ENCODE data around the gene SLC12A7. TPM values are rescaled to one million over a fixed set of nuclear protein-coding genes. Genes with fewer than 3 reads are reported as not detected.

Gene SLC12A7
- total RNA-seq, 1 donor from 2014 or later: 80.8 TPM

DNA sequence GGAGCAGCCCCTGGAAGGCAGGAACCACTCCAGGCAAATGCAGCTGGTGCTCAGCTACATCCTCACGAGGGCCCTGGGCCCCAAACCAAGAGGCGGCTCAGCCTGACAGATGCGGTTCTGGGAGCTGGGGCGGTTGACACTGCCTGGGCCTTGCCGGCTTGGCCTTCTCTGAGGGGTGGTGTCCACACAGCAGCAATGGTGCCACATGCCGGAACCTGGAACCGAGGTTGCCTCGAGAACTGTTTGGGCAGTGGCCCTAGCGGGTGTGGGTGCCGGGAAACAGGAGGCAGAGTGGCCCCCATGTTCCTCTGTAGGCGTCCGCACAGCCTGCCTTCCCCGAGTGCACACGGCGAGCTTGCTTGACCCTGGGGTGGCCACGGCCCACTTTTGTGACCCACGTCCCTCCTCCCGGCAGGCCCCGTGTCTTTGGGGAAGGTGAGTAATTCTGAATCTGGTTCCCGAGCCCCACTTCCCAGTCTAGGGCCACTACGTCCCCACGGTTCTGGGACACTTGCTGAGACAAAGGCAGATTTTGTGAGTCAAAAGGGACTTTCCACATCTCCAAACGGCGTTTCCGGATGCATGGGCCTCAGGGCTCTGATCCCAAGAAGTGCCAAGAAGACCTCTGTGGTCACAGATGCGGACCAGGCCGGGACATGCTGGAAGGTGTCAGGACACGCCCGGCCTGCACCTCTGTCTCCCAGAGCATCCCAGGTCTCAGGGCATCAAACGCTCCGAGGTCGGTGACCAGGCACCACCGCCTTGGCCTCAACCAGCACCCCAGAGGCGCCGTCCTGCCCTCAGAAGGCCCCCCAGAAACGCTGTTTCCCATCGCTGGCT is 27.7 kb upstream of the SLC12A7 start:
- TF ChIP-seq, protein P1, sequence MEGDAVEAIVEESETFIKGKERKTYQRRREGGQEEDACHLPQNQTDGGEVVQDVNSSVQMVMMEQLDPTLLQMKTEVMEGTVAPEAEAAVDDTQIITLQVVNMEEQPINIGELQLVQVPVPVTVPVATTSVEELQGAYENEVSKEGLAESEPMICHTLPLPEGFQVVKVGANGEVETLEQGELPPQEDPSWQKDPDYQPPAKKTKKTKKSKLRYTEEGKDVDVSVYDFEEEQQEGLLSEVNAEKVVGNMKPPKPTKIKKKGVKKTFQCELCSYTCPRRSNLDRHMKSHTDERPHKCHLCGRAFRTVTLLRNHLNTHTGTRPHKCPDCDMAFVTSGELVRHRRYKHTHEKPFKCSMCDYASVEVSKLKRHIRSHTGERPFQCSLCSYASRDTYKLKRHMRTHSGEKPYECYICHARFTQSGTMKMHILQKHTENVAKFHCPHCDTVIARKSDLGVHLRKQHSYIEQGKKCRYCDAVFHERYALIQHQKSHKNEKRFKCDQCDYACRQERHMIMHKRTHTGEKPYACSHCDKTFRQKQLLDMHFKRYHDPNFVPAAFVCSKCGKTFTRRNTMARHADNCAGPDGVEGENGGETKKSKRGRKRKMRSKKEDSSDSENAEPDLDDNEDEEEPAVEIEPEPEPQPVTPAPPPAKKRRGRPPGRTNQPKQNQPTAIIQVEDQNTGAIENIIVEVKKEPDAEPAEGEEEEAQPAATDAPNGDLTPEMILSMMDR (IDR thresholded peaks at IDR 0.05; ENCODE audit: unreplicated experiment): no peak
- no peak for DNase-seq (ENCODE audit: low spot score, unreplicated experiment)
- H3K4me3 Mint-ChIP-seq (ENCODE audit: low read depth): no peak overlapping the region
- no peaks in the 10 kb centered on the region for H3K4me1 Mint-ChIP-seq (ENCODE audit: low read depth)
- H3K27ac Mint-ChIP-seq: no peak overlapping the region
- peaks cover 21% of the 10 kb centered on the region for H3K27me3 Mint-ChIP-seq
- H3K36me3 Mint-ChIP-seq (ENCODE audit: insufficient read depth): no peaks in the 10 kb centered on the region
- H3K9me3 Mint-ChIP-seq (ENCODE audit: low read depth): no peaks in the 10 kb centered on the region

DNA sequence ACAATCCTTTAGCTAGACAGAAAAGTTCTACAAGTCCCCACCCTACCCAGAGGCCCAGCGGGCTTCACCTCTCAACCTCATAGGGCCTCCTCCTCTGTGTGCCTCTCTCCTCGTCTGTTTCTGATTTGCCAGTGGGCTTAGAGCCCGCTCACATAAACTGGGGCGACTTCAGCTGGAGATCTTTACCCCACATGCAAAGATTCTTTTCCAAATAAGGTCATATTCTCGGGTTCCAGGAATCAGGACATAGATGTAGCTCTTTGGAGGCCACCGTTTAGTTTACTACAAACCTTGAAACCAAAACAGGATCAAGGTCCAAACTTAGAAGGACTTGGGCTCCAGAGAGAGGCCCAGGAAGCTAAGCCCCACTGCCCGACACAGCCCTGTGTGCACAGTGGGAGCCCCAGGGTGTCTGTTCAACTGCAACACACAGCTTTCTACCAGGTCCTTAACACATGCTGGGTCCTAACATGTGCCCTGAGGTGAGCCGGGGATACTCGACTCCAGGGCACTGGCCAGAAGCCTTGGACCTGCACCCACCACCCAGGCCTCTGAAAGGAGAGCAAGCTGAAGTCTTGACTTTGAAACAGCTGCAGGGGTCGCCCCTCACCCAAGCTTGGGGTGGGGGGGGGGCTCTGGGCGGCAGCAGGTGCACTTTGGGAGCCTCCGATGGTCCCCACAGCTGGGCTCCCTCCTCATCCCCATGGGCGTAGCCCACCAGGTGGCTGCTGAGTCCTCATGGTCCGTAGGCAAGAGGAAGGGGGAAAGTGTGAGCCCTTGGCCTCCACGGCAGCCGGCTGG is 26.8 kb upstream of the SLC12A7 start:
- DNase-seq (ENCODE audit: low spot score, unreplicated experiment): no peak
- Mint-ChIP-seq H3K36me3 (ENCODE audit: insufficient read depth) (no peaks in the 10 kb centered on the region), H3K27ac (no peak overlapping the region), H3K27me3 (peaks cover 21% of the 10 kb centered on the region), H3K4me1 (ENCODE audit: low read depth) (no peaks in the 10 kb centered on the region), H3K9me3 (ENCODE audit: low read depth) (no peaks in the 10 kb centered on the region), H3K4me3 (ENCODE audit: low read depth) (no peak overlapping the region)
- TF ChIP-seq, protein P1 (IDR thresholded peaks at IDR 0.05; ENCODE audit: unreplicated experiment): no peak

DNA sequence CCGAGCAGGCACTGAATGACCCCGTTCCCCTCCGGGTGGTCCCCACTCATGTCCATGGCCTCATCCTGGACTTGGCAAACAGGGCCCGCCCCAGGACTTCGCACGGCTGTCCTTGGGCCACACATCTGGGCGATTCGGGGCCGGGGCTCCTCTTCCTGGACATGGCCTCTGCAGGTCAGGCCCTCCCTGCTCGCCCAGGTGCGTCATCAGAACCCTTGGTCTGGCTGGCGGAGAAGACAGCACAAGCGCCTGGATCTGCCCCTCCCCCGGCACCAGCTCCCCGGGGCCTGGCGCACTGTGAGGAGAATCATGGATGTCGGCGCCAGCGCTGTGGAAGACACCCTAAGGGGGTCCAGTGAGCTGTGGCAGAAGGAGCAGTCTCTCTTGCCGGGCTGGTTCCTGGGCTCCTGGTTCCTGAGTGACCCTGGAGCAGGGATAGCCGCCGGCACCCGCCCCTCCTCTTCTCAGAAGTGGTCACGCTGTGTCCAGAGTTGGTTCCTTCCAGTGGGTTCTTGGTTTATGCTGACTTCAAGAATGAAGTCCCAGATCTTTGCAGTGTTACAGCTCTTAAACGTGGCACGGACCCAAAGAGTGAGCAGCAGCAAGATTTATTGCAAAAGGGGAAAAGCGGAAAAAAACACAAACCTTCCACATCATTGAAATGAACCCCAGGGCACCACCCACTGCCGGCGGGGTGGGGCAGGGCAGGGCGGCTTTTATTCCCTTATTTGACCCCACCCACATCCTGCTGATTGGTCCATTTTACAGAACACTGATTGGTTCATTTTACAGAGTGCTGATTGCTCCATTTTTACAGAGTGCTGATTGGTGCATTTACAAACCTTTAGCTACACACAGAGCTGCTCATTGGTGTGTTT is 25.9 kb upstream of the SLC12A7 start:
- H3K36me3 Mint-ChIP-seq (ENCODE audit: insufficient read depth): no peaks in the 10 kb centered on the region
- TF ChIP-seq, protein P1 (IDR thresholded peaks at IDR 0.05; ENCODE audit: unreplicated experiment): no peak
- no peaks in the 10 kb centered on the region for H3K4me1 Mint-ChIP-seq (ENCODE audit: low read depth)
- no peak for DNase-seq (ENCODE audit: low spot score, unreplicated experiment)
- no peak overlapping the region for H3K4me3 Mint-ChIP-seq (ENCODE audit: low read depth)
- no peaks in the 10 kb centered on the region for H3K9me3 Mint-ChIP-seq (ENCODE audit: low read depth)
- H3K27ac Mint-ChIP-seq: no peak overlapping the region
- H3K27me3 Mint-ChIP-seq: peaks cover 21% of the 10 kb centered on the region

DNA sequence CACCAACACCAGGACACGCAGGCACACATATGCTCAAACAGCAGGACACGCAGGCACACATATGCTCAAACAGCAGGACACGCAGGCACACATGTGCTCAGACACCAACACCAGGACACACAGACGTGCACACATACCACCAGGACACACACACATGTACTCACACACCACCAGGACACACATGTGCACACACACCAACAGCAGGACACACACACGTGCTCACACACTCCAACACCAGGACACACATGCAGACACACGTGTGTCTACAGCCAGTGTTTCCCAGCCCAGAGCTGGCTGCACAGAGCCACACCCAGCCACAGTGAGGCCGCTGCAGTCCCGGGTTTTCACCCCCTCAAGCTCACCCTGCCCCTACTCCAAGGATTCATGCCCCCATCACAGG is 25.0 kb upstream of the SLC12A7 start:
- H3K27ac Mint-ChIP-seq: no peak overlapping the region
- H3K9me3 Mint-ChIP-seq (ENCODE audit: low read depth): no peaks in the 10 kb centered on the region
- no peaks in the 10 kb centered on the region for H3K36me3 Mint-ChIP-seq (ENCODE audit: insufficient read depth)
- H3K4me3 Mint-ChIP-seq (ENCODE audit: low read depth): no peak overlapping the region
- peaks cover 18% of the 10 kb centered on the region for H3K27me3 Mint-ChIP-seq
- DNase-seq (ENCODE audit: low spot score, unreplicated experiment): no peak
- TF ChIP-seq, protein P1 (IDR thresholded peaks at IDR 0.05; ENCODE audit: unreplicated experiment): no peak
- no peaks in the 10 kb centered on the region for H3K4me1 Mint-ChIP-seq (ENCODE audit: low read depth)
